Prostate gland (tissue), 2 donors: ENCODE measurements around the gene BICC1. TPM values are rescaled to one million over a fixed set of nuclear protein-coding genes. Genes with fewer than 3 reads are reported as not detected.

Experiments used
- DNase-seq: peaks from one replicate; pipeline ENCODE4 v3.0.0-alpha.2; 2019; ENCODE audit warnings: low spot score
- H3K27ac ChIP-seq, 2 donors: fragments of 200-600 bp; sonication (generic); 2 replicates each; pipeline ENCODE4 v1.5.1; 2017 to 2019
- H3K27me3 ChIP-seq: fragments of 200-600 bp; sonication (generic); replicated peaks from 2 replicates; pipeline ENCODE4 v1.5.1; 2019; ENCODE audit not compliant: insufficient read depth
- H3K36me3 ChIP-seq, 2 donors: fragments of 200-600 bp; sonication (generic); 1 replicate in 1 of 2; 2 replicates in 1 of 2; pipeline versions ENCODE4 v1.5.1 to v1.8.1; 2017 to 2019
- H3K4me1 ChIP-seq: fragments of 200-600 bp; sonication (generic); replicated peaks from 2 replicates; pipeline ENCODE4 v1.5.1; 2019
- H3K4me3 ChIP-seq, 2 donors: fragments of 200-600 bp; sonication (generic); 2 replicates each; pipeline ENCODE4 v1.5.1; 2017 to 2019
- H3K9me3 ChIP-seq: fragments of 200-600 bp; sonication (generic); 2 replicates; pipeline ENCODE4 v1.5.1; 2017
- POLR2A ChIP-seq: fragments of 450-650 bp; IDR thresholded peaks from one replicate; pipeline ENCODE4 v1.6.1; 2016; ENCODE audit warnings: antibody characterized with exemption, mild to moderate bottlenecking
- POLR2AphosphoS5 ChIP-seq: sonication (generic); formaldehyde crosslinking; IDR thresholded peaks from one replicate; pipeline ENCODE4 v1.6.1; 2017; ENCODE audit warnings: antibody characterized with exemption
- WGBS: methylation state at CpG from one replicate; pipeline ENCODE4 v1.1.5; 2018; 5-methylcytosine and 5-hydroxymethylcytosine counted together
- intact Hi-C: fragments of 100-400 bp; cut with DNase I; formaldehyde crosslinking; loops from one replicate; pipeline ENCODE4 v1.14.2; 2022
- total RNA-seq, 2 donors: library from RNA; depleted of rRNA; stranded (reverse); fragments of >200 nt; gene quantifications; one replicate each; pipeline ENCODE4 v1.1.0, GENCODE V29; 2016
- TF ChIP-seq, protein P1 (sequence below), 4 experiments: fragments of 200-600 bp in 2 of 4; fragments of 450-650 bp in 2 of 4; sonication (generic) in 2 of 4; IDR thresholded peaks; 1 replicate in 3 of 4; 2 replicates in 1 of 4; pipeline ENCODE4 v1.5.1; 2016 to 2019; ENCODE audit warnings: antibody characterized with exemption in 4 of 4, mild to moderate bottlenecking in 2 of 4, moderate library complexity in 2 of 4

The BICC1 gene
- total RNA-seq, 2 donors from 2014 or later, result 5.1 to 12.7 TPM

DNA sequence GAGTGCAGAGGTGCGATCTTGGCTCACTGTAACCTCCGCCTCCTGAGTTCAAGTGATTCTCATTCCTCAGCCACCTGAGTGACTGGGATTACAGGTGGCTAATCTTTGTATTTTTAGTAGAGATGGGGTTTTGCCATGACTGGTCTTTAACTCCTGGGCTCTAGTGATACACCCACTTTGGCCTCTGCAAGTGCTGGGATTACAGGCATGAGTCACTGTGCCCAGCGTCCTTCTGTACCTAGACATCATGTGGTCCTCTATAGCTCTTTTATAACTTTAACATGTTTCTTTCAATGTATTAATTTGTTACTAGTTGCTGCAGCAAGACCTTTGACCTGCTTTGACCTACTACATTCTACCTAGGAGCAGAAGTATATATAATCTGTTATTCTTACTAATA is 38.7 kb upstream of the BICC1 start:
- intact Hi-C loops, result no loop called here
- no peak for DNase-seq

GRCh38 chr10:58475322-58476277 is 37.1 kb upstream of the BICC1 start:
- H3K9me3 ChIP-seq, result no peaks in the 10 kb centered on the region
- no peaks in the 10 kb centered on the region for H3K4me1 ChIP-seq
- no peak for DNase-seq
- H3K27ac ChIP-seq, result no peak overlapping the region
- no peak overlapping the region for H3K4me3 ChIP-seq
- 70% methylated on average over 11 of the region's 11 CpGs for WGBS
- no peaks in the 10 kb centered on the region for H3K36me3 ChIP-seq
- TF ChIP-seq POLR2A, result no peak
- TF ChIP-seq POLR2AphosphoS5, result no peak
- TF ChIP-seq, protein P1, sequence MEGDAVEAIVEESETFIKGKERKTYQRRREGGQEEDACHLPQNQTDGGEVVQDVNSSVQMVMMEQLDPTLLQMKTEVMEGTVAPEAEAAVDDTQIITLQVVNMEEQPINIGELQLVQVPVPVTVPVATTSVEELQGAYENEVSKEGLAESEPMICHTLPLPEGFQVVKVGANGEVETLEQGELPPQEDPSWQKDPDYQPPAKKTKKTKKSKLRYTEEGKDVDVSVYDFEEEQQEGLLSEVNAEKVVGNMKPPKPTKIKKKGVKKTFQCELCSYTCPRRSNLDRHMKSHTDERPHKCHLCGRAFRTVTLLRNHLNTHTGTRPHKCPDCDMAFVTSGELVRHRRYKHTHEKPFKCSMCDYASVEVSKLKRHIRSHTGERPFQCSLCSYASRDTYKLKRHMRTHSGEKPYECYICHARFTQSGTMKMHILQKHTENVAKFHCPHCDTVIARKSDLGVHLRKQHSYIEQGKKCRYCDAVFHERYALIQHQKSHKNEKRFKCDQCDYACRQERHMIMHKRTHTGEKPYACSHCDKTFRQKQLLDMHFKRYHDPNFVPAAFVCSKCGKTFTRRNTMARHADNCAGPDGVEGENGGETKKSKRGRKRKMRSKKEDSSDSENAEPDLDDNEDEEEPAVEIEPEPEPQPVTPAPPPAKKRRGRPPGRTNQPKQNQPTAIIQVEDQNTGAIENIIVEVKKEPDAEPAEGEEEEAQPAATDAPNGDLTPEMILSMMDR (IDR thresholded peaks at IDR 0.05), result no peak
- no peaks in the 10 kb centered on the region for H3K27me3 ChIP-seq
- intact Hi-C loops, result no loop called here

More for the DNA sequence above, 38.7 kb upstream of the BICC1 start:
- no peaks in the 10 kb centered on the region for H3K36me3 ChIP-seq
- TF ChIP-seq POLR2A (no peak), POLR2AphosphoS5 (no peak)
- TF ChIP-seq, protein P1 (IDR thresholded peaks at IDR 0.05), result no peak
- H3K27me3 ChIP-seq, result no peaks in the 10 kb centered on the region
- H3K4me1 ChIP-seq, result no peaks in the 10 kb centered on the region
- no peak overlapping the region for H3K4me3 ChIP-seq
- H3K27ac ChIP-seq, result no peak overlapping the region
- WGBS, result 90% methylated on average over 3 of the region's 3 CpGs
- H3K9me3 ChIP-seq, result no peaks in the 10 kb centered on the region

DNA sequence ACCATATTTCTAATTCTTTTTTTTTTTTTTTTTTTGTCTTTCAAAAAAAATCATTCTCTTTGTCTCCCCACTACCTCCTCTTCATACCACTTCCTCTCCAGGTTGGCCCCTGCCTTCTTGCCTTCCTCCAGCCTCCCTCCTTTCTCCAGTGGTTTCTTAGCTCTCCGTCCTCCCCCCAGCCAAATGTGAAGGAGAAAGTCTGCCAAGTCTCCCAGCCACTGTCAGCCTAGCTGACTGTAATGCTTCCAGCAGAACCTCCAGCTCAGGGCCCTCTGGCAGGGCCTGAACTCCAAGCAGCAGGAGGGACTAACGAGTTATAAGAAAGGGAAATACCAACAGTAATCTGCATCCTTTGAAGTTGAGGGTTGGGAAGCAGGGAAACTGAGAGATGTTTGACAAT is 35.5 kb upstream of the BICC1 start:
- no peaks in the 10 kb centered on the region for H3K36me3 ChIP-seq

GRCh38 chr10:58477902-58478301 is 34.8 kb upstream of the BICC1 start:
- Histone ChIP-seq H3K27ac (no peak overlapping the region), H3K36me3 (no peaks in the 10 kb centered on the region), H3K9me3 (no peaks in the 10 kb centered on the region), H3K27me3 (no peaks in the 10 kb centered on the region), H3K4me3 (no peak overlapping the region), H3K4me1 (no peaks in the 10 kb centered on the region)
- no peak for DNase-seq
- intact Hi-C loops, result no loop called here
- TF ChIP-seq POLR2AphosphoS5 (no peak), POLR2A (no peak)
- TF ChIP-seq, protein P1 (IDR thresholded peaks at IDR 0.05), result no peak
- 87% methylated on average over 2 of the region's 2 CpGs for WGBS

More for the DNA sequence above, 35.5 kb upstream of the BICC1 start:
- Histone ChIP-seq H3K4me1 (no peaks in the 10 kb centered on the region), H3K27ac (no peak overlapping the region), H3K4me3 (no peak overlapping the region), H3K9me3 (no peaks in the 10 kb centered on the region), H3K27me3 (no peaks in the 10 kb centered on the region)
- intact Hi-C loops, result no loop called here
- DNase-seq, result no peak
- 50% methylated on average over 2 of the region's 2 CpGs for WGBS
- no peak for TF ChIP-seq POLR2A
- TF ChIP-seq, protein P1 (IDR thresholded peaks at IDR 0.05), result no peak
- TF ChIP-seq POLR2AphosphoS5, result no peak

DNA sequence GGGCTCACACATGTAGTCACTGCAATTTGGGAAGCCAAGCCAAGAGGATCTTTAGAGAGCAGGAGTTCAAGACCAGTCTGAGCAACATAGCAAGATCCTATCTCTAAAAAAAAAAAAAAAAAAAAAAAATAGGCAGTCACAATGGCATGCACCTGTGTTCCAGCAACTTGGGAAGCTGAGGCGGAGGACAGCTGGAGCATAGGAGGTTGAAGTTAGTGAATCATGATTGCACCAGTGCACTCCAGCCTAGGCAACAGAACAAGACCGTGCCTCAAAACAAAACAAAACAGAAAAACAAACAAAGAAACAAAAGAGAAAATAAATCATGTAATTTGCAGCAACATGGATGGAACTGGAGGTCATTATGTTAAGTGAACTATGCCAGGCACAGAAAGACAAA is 33.6 kb upstream of the BICC1 start:
- Histone ChIP-seq H3K27me3 (no peaks in the 10 kb centered on the region), H3K9me3 (no peaks in the 10 kb centered on the region), H3K4me3 (no peak overlapping the region), H3K4me1 (no peaks in the 10 kb centered on the region), H3K27ac (no peak overlapping the region), H3K36me3 (no peaks in the 10 kb centered on the region)
- 85% methylated on average over 2 of the region's 2 CpGs for WGBS
- DNase-seq, result no peak
- intact Hi-C loops, result no loop called here
- TF ChIP-seq POLR2AphosphoS5, result no peak
- TF ChIP-seq, protein P1 (IDR thresholded peaks at IDR 0.05), result no peak
- no peak for TF ChIP-seq POLR2A
